Caki2 (cell line): ENCODE data around the gene MAP7D1. TPM values are rescaled to one million over a fixed set of nuclear protein-coding genes. Genes with fewer than 3 reads are reported as not detected.
"Not testable (repeated sequence)": the region's sequence is repeated elsewhere in the genome, so short reads cannot be mapped to it uniquely, and the experiment has no call there.

ENCODE experiments used
- DNase-seq: peaks from one replicate; pipeline ENCODE4 v3.0.0-alpha.2; 2015; ENCODE audit warnings: low read depth
- in situ Hi-C: cut with HindIII; loops from 2 replicates; pipeline ENCODE4 v1.10.0; 2016; ENCODE audit warnings: low sequenced_read_pairs, low pct_unique_long_range_greater_than_20kb, mixed read lengths
- total RNA-seq: library from RNA; depleted of rRNA; stranded (reverse); fragments of >200 nt; shearing (Covaris generic); gene quantifications from 2 replicates; pipeline ENCODE4 v1.2.3, GENCODE V29; 2014; ENCODE audit warnings: low replicate concordance

MAP7D1 gene
- total RNA-seq, 1 experiment from 2014 or later: 73.0 TPM

- no peak for DNase-seq
- in situ Hi-C loops: no loop called here
Measured at GRCh38 chr1:36148821-36149236, 7.1 kb upstream of the MAP7D1 start.

GRCh38 chr1:36149237-36149972, 6.6 kb upstream of the MAP7D1 start, which contains the start of gene TRAPPC3:
Gene TRAPPC3, minus strand, starts transcription at chr1:36149486. Its CDS starts 108 bp downstream, at chr1:36149378.
- in situ Hi-C loops: no loop called here
- peak; percentile 100 for DNase-seq

- in situ Hi-C loops: no loop called here
- no peak for DNase-seq
Measured at GRCh38 chr1:36149973-36150295, 6.0 kb upstream of the MAP7D1 start.

GRCh38 chr1:36150296-36151133, 5.4 kb upstream of the MAP7D1 start:
- in situ Hi-C loops: no loop called here
- peak; percentile 96 for DNase-seq

GRCh38 chr1:36151134-36151844, 4.7 kb upstream of the MAP7D1 start:
- no peak for DNase-seq
- in situ Hi-C loops: no loop called here

GRCh38 chr1:36151845-36152203, 4.1 kb upstream of the MAP7D1 start:
- in situ Hi-C loops: no loop called here
- no peak for DNase-seq

- in situ Hi-C loops: no loop called here
- no peak for DNase-seq
Measured at GRCh38 chr1:36153476-36153875, 2.5 kb upstream of the MAP7D1 start.

GRCh38 chr1:36154335-36154734, 1.6 kb upstream of the MAP7D1 start:
- in situ Hi-C loops: no loop called here

GRCh38 chr1:36154765-36155407, 1.1 kb upstream of the MAP7D1 start:
- in situ Hi-C loops: no loop called here
- no peak for DNase-seq

More at GRCh38 chr1:36154335-36154734, 1.6 kb upstream of the MAP7D1 start:
- DNase-seq: no peak

GRCh38 chr1:36156329-36157114, 562 bp downstream of the MAP7D1 start:
- in situ Hi-C loops: no loop called here
- DNase-seq: peak; percentile 57

- in situ Hi-C loops: no loop called here
- DNase-seq: no peak
Measured at GRCh38 chr1:36157115-36157903, 1.3 kb downstream of the MAP7D1 start.

- no peak for DNase-seq
- in situ Hi-C loops: no loop called here
Measured at GRCh38 chr1:36157973-36158826, 2.2 kb downstream of the MAP7D1 start.

GRCh38 chr1:36158827-36159252, 2.9 kb downstream of the MAP7D1 start:
- in situ Hi-C loops: not testable (repeated sequence)

GRCh38 chr1:36159614-36160387, 3.8 kb downstream of the MAP7D1 start:
- no peak for DNase-seq
- in situ Hi-C loops: no loop called here

More at GRCh38 chr1:36158827-36159252, 2.9 kb downstream of the MAP7D1 start:
- not testable (repeated sequence) for DNase-seq

GRCh38 chr1:36160388-36160948, 4.5 kb downstream of the MAP7D1 start:
- in situ Hi-C loops: no loop called here
- DNase-seq: no peak
